HEK293 (cell line): Measurements from ENCODE around the gene FAM107A.

Experiments
- CTCF ChIA-PET: fragments of 350-600 bp; formaldehyde crosslinking; extraction: SDS; loops from one replicate; lab custom pipeline; 2021; ENCODE audit warnings: antibody characterized with exemption; lab: Yijun Ruan, JAX
- POLR2A ChIA-PET: fragments of 300-600 bp; formaldehyde crosslinking; extraction: SDS; loops from one replicate; lab custom pipeline; 2020; ENCODE audit warnings: antibody characterized with exemption, inconsistent platforms; lab: Yijun Ruan, JAX
- H3K27ac ChIP-seq: fragments of 200-500 bp; sonication (Bioruptor generic); 2 replicates; pipeline ENCODE4 v1.5.1; 2014; ENCODE audit warnings: low read depth, low read length, control low read depth, inconsistent platforms; ENCODE audit errors: extremely low read depth
- H3K36me3 ChIP-seq, 2 experiments: fragments of 200-500 bp in 1 of 2; sonication (Bioruptor generic) in 1 of 2; 1 replicate in 1 of 2; 2 replicates in 1 of 2; pipeline ENCODE4 v1.5.1; 2014 to 2017; ENCODE audit warnings: inconsistent platforms in 2 of 2, low read length in 2 of 2; ENCODE audit not compliant: control insufficient read depth in 2 of 2, insufficient read depth in 1 of 2
- H3K4me1 ChIP-seq: fragments of 200-500 bp; sonication (Bioruptor generic); 2 replicates; pipeline ENCODE4 v1.5.1; 2014; ENCODE audit warnings: mild to moderate bottlenecking, low read length, inconsistent platforms; ENCODE audit not compliant: control insufficient read depth, insufficient read depth
- H3K4me3 ChIP-seq: 2 replicates; pipeline ENCODE4 v1.5.1; 2011; ENCODE audit warnings: low read depth, mild to moderate bottlenecking, control low read depth, low read length, moderate library complexity
- H3K9me3 ChIP-seq: fragments of 200-500 bp; sonication (Bioruptor generic); 2 replicates; pipeline ENCODE4 v1.5.1; 2014; ENCODE audit warnings: low read depth, low read length, inconsistent platforms; ENCODE audit not compliant: control insufficient read depth, insufficient read depth
- KLF10 ChIP-seq: fragments of 450-650 bp; IDR thresholded peaks from 2 replicates; pipeline ENCODE4 v1.5.1; 2018; ENCODE audit warnings: missing biosample characterization, mild to moderate bottlenecking, missing genetic modification characterization
- REST ChIP-seq: fragments of 450-650 bp; formaldehyde crosslinking; IDR thresholded peaks from 2 replicates; pipeline ENCODE4 v1.5.1; 2016; ENCODE audit warnings: missing biosample characterization, missing genetic modification characterization
- SETDB1 ChIP-seq: IDR thresholded peaks from one replicate; pipeline ENCODE4 v1.6.1; 2017; ENCODE audit warnings: mild to moderate bottlenecking, low read length, moderate library complexity, mixed read lengths; ENCODE audit not compliant: insufficient read length
- ZBTB10 ChIP-seq: fragments of 450-650 bp; formaldehyde crosslinking; IDR thresholded peaks from 2 replicates; pipeline ENCODE4 v1.5.1; 2016; ENCODE audit warnings: missing biosample characterization, missing genetic modification characterization
- ZBTB21 ChIP-seq: fragments of 450-650 bp; formaldehyde crosslinking; IDR thresholded peaks from 2 replicates; pipeline ENCODE4 v1.5.1; 2017; ENCODE audit warnings: missing biosample characterization, missing genetic modification characterization
- ZNF16 ChIP-seq: fragments of 450-650 bp; formaldehyde crosslinking; IDR thresholded peaks from 2 replicates; pipeline ENCODE4 v1.5.1; 2016; ENCODE audit warnings: low read depth, missing biosample characterization, missing genetic modification characterization
- ZNF202 ChIP-seq: fragments of 450-650 bp; formaldehyde crosslinking; IDR thresholded peaks from 2 replicates; pipeline ENCODE4 v1.5.1; 2016; ENCODE audit warnings: missing biosample characterization, missing genetic modification characterization, borderline replicate concordance
- ZNF26 ChIP-seq: fragments of 450-650 bp; formaldehyde crosslinking; IDR thresholded peaks from 2 replicates; pipeline ENCODE4 v1.5.1; 2016; ENCODE audit warnings: missing biosample characterization, missing genetic modification characterization
- ZNF274 ChIP-seq, 2 experiments: fragments of 200-500 bp in 1 of 2; fragments of 450-650 bp in 1 of 2; sonication (Bioruptor generic) in 1 of 2; formaldehyde crosslinking in 1 of 2; IDR thresholded peaks; 2 replicates each; pipeline versions ENCODE4 v1.5.1 to v1.6.1; 2014 to 2016; ENCODE audit warnings: borderline replicate concordance in 1 of 2, inconsistent platforms in 1 of 2, low read length in 1 of 2, missing biosample characterization in 1 of 2, missing genetic modification characterization in 1 of 2
- ZNF302 ChIP-seq: fragments of 450-650 bp; formaldehyde crosslinking; IDR thresholded peaks from 2 replicates; pipeline ENCODE4 v1.5.1; 2016; ENCODE audit warnings: missing biosample characterization, missing genetic modification characterization, low read depth
- ZNF324 ChIP-seq: fragments of 450-650 bp; formaldehyde crosslinking; IDR thresholded peaks from 2 replicates; pipeline ENCODE4 v1.5.1; 2016; ENCODE audit warnings: missing biosample characterization, missing genetic modification characterization
- ZNF366 ChIP-seq: fragments of 450-650 bp; formaldehyde crosslinking; conservative IDR thresholded peaks from 2 replicates; pipeline ENCODE4 v1.5.1; 2016; ENCODE audit warnings: missing biosample characterization, missing genetic modification characterization
- ZNF394 ChIP-seq: fragments of 450-650 bp; formaldehyde crosslinking; IDR thresholded peaks from 2 replicates; pipeline ENCODE4 v1.5.1; 2016; ENCODE audit warnings: missing biosample characterization, missing genetic modification characterization, mild to moderate bottlenecking, moderate library complexity, borderline replicate concordance
- ZNF404 ChIP-seq: fragments of 450-650 bp; formaldehyde crosslinking; IDR thresholded peaks from 2 replicates; pipeline ENCODE4 v1.5.1; 2017; ENCODE audit warnings: missing biosample characterization, missing genetic modification characterization
- ZNF423 ChIP-seq: fragments of 450-650 bp; formaldehyde crosslinking; IDR thresholded peaks from 2 replicates; pipeline ENCODE4 v1.5.1; 2016; ENCODE audit warnings: missing biosample characterization, missing genetic modification characterization
- ZNF571 ChIP-seq: fragments of 450-650 bp; formaldehyde crosslinking; IDR thresholded peaks from 2 replicates; pipeline ENCODE4 v1.5.0; 2017; ENCODE audit warnings: missing biosample characterization, missing genetic modification characterization
- ZNF660 ChIP-seq: fragments of 450-650 bp; IDR thresholded peaks from 2 replicates; pipeline ENCODE4 v1.5.1; 2018; ENCODE audit warnings: missing biosample characterization, mild to moderate bottlenecking, missing genetic modification characterization
- ZNF777 ChIP-seq: fragments of 450-650 bp; formaldehyde crosslinking; IDR thresholded peaks from 2 replicates; pipeline ENCODE4 v1.5.1; 2017; ENCODE audit warnings: missing biosample characterization, missing genetic modification characterization, borderline replicate concordance

FAM107A gene

GRCh38 chr3:58566398-58567250 lies 10.6 kb downstream of the FAM107A start:
- Histone ChIP-seq H3K4me3 (no peak overlapping the region), H3K36me3 (no peaks in the 10 kb centered on the region), H3K27ac (no peak overlapping the region), H3K4me1 (no peaks in the 10 kb centered on the region), H3K9me3 (no peaks in the 10 kb centered on the region)
- ChIA-PET CTCF (interaction anchor here (0.7 to 9.7 kb wide), 3 partner anchors 50 to 74 kb away, joined by 3 to 159 read pairs (median 4); no protein-coding TSS in a partner anchor), POLR2A (no interaction called here)
- TF ChIP-seq SETDB1 (no peak), ZNF777 (tag by site-specific recombination) (no peak), ZNF202 (tag by site-specific recombination) (no peak), REST (no peak), ZBTB21 (tag by site-specific recombination) (no peak), ZNF660 (no peak), ZNF302 (no peak), ZNF423 (tag by site-specific recombination) (no peak), ZNF404 (no peak), ZNF571 (tag by site-specific recombination) (no peak), ZNF324 (tag by site-specific recombination) (no peak), ZNF394 (no peak), ZNF366 (no peak), ZNF16 (tag by site-specific recombination) (no peak), ZNF274 (IDR thresholded peaks at IDR 0.05; ENCODE audit: low read length) (no peak), ZNF274 (tag by site-specific recombination; IDR thresholded peaks at IDR 0.05; ENCODE audit: borderline replicate concordance) (no peak)

GRCh38 chr3:58565621-58566397 lies 11.4 kb downstream of the FAM107A start:
- Histone ChIP-seq H3K9me3 (no peaks in the 10 kb centered on the region), H3K4me3 (no peak overlapping the region), H3K27ac (no peak overlapping the region), H3K4me1 (no peaks in the 10 kb centered on the region), H3K36me3 (no peaks in the 10 kb centered on the region)
- ChIA-PET CTCF (interaction anchor here (0.6 to 9.7 kb wide), 3 partner anchors 64 to 127 kb away, joined by 3 to 159 read pairs (median 4); no protein-coding TSS in a partner anchor), POLR2A (no interaction called here)
- no peak for TF ChIP-seq KLF10 (tag by site-specific recombination)
- TF ChIP-seq ZBTB10, result no peak
- no peak for TF ChIP-seq ZNF26 (tag by site-specific recombination)
